Right atrium auricular region (tissue), 2 donors: ENCODE data around the gene OR13A1. TPM values are rescaled to one million over a fixed set of nuclear protein-coding genes. Genes with fewer than 3 reads are reported as not detected.
"Not testable (repeated sequence)": the region's sequence is repeated elsewhere in the genome, so short reads cannot be mapped to it uniquely, and the experiment has no call there.

Experiments
- DNase-seq: peaks from one replicate; pipeline ENCODE4 v3.0.0-alpha.2; 2019; ENCODE audit warnings: low spot score
- H3K27ac ChIP-seq, 2 donors: fragments of 200-600 bp; sonication (generic); 1 replicate in 1 of 2; 2 replicates in 1 of 2; pipeline ENCODE4 v1.5.1; 2016 to 2019
- H3K27me3 ChIP-seq, 2 donors: fragments of 200-600 bp; sonication (generic); one replicate each; pipeline versions ENCODE4 v1.5.1 to v1.6.0; 2017 to 2019
- H3K36me3 ChIP-seq: fragments of 200-600 bp; sonication (generic); one replicate; pipeline ENCODE4 v1.5.1; 2016
- H3K4me1 ChIP-seq, 2 donors: fragments of 200-600 bp; sonication (generic); one replicate each; pipeline versions ENCODE4 v1.5.1 to v1.6.0; 2017 to 2019
- H3K4me3 ChIP-seq, 2 donors: fragments of 200-600 bp; sonication (generic); 1 replicate in 1 of 2; 2 replicates in 1 of 2; pipeline ENCODE4 v1.5.1; 2017 to 2019; ENCODE audit warnings: mild to moderate bottlenecking in 1 of 2, moderate library complexity in 1 of 2
- H3K9me3 ChIP-seq, 2 donors: fragments of 200-600 bp; sonication (generic); one replicate each; pipeline ENCODE4 v1.5.1; 2019
- total RNA-seq, 2 donors: library from RNA; depleted of rRNA; stranded (reverse); fragments of >200 nt; gene quantifications; one replicate each; pipeline ENCODE4 v1.1.0, GENCODE V29; 2016
- TF ChIP-seq, protein P1 (sequence below), 2 donors: fragments of 200-600 bp; sonication (generic); IDR thresholded peaks; one replicate each; pipeline ENCODE4 v1.5.1; 2019; ENCODE audit warnings: antibody characterized with exemption in 2 of 2

Gene OR13A1
- total RNA-seq, 2 donors from 2014 or later, result not detected

DNA sequence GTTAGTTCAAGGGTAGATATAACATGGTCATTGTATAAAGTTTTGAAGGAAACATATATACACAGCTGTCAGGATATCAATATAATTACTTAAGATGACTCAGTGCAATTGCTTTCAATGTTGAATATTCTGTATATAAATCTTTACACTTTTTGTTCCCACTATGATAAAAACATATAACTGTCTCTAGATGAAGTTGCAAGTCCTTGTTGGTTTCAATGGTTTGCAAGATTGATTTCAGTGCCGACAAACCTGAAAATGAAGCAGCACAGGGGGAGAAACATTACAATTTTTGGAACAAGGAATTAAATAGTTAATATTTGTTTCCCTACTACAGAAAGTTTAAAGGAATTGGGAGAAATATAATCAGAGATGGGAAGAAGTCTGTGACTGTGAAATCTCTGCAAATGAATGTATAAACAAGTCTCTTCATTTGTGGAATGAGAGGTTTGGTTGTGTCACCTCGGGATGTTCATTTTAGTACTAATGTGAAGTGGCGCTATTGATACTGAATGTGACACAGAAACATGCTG lies 54.1 kb downstream of the OR13A1 start:
- peaks cover 0 to 13% of the 10 kb centered on the region in 2 donors for H3K9me3 ChIP-seq
- H3K27ac ChIP-seq, result no peak overlapping the region
- no peak for DNase-seq
- H3K36me3 ChIP-seq, result no peaks in the 10 kb centered on the region
- H3K4me1 ChIP-seq, result no peaks in the 10 kb centered on the region
- TF ChIP-seq, protein P1, sequence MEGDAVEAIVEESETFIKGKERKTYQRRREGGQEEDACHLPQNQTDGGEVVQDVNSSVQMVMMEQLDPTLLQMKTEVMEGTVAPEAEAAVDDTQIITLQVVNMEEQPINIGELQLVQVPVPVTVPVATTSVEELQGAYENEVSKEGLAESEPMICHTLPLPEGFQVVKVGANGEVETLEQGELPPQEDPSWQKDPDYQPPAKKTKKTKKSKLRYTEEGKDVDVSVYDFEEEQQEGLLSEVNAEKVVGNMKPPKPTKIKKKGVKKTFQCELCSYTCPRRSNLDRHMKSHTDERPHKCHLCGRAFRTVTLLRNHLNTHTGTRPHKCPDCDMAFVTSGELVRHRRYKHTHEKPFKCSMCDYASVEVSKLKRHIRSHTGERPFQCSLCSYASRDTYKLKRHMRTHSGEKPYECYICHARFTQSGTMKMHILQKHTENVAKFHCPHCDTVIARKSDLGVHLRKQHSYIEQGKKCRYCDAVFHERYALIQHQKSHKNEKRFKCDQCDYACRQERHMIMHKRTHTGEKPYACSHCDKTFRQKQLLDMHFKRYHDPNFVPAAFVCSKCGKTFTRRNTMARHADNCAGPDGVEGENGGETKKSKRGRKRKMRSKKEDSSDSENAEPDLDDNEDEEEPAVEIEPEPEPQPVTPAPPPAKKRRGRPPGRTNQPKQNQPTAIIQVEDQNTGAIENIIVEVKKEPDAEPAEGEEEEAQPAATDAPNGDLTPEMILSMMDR (IDR thresholded peaks at IDR 0.05), result no peak
- H3K27me3 ChIP-seq, result no peaks in the 10 kb centered on the region
- H3K4me3 ChIP-seq, result no peak overlapping the region

- H3K9me3 ChIP-seq, result peaks cover 0 to 13% of the 10 kb centered on the region in 2 donors
- not testable (repeated sequence) for H3K27ac ChIP-seq, H3K4me1 ChIP-seq, H3K27me3 ChIP-seq, DNase-seq, H3K4me3 ChIP-seq, H3K36me3 ChIP-seq
Measured at GRCh38 chr10:45260635-45261034, 54.8 kb downstream of the OR13A1 start.

- not testable (repeated sequence) for H3K36me3 ChIP-seq, H3K4me3 ChIP-seq, H3K4me1 ChIP-seq, H3K27ac ChIP-seq, H3K27me3 ChIP-seq, DNase-seq
- H3K9me3 ChIP-seq, result peaks cover 0 to 11% of the 10 kb centered on the region in 2 donors
Measured at GRCh38 chr10:45259786-45260495, 55.5 kb downstream of the OR13A1 start.

- no peak overlapping the region for H3K4me3 ChIP-seq
- TF ChIP-seq, protein P1 (IDR thresholded peaks at IDR 0.05), result no peak
- H3K27me3 ChIP-seq, result no peaks in the 10 kb centered on the region
- no peaks in the 10 kb centered on the region for H3K9me3 ChIP-seq
- H3K36me3 ChIP-seq, result no peaks in the 10 kb centered on the region
- no peak overlapping the region for H3K27ac ChIP-seq
- H3K4me1 ChIP-seq, result no peaks in the 10 kb centered on the region
- no peak for DNase-seq
Measured at GRCh38 chr10:45257600-45257999, 57.8 kb downstream of the OR13A1 start.

- no peak overlapping the region for H3K27ac ChIP-seq
Measured at GRCh38 chr10:45256246-45256645, 59.2 kb downstream of the OR13A1 start.

GRCh38 chr10:45255706-45256105 lies 59.7 kb downstream of the OR13A1 start:
- Histone ChIP-seq H3K9me3 (no peaks in the 10 kb centered on the region), H3K4me3 (no peak overlapping the region), H3K36me3 (no peaks in the 10 kb centered on the region), H3K4me1 (no peaks in the 10 kb centered on the region), H3K27ac (no peak overlapping the region), H3K27me3 (no peaks in the 10 kb centered on the region)
- TF ChIP-seq, protein P1 (IDR thresholded peaks at IDR 0.05), result no peak
- DNase-seq, result no peak

More at GRCh38 chr10:45256246-45256645, 59.2 kb downstream of the OR13A1 start:
- TF ChIP-seq, protein P1 (IDR thresholded peaks at IDR 0.05), result no peak
- H3K4me3 ChIP-seq, result no peak overlapping the region
- no peak for DNase-seq
- H3K4me1 ChIP-seq, result no peaks in the 10 kb centered on the region
- no peaks in the 10 kb centered on the region for H3K9me3 ChIP-seq
- no peaks in the 10 kb centered on the region for H3K27me3 ChIP-seq
- no peaks in the 10 kb centered on the region for H3K36me3 ChIP-seq

- Histone ChIP-seq H3K27ac (no peak overlapping the region), H3K27me3 (no peaks in the 10 kb centered on the region), H3K4me1 (no peaks in the 10 kb centered on the region), H3K4me3 (no peak overlapping the region), H3K9me3 (no peaks in the 10 kb centered on the region), H3K36me3 (no peaks in the 10 kb centered on the region)
- no peak for DNase-seq
- TF ChIP-seq, protein P1 (IDR thresholded peaks at IDR 0.05), result no peak
Measured at GRCh38 chr10:45254892-45255291, 60.5 kb downstream of the OR13A1 start.
